Measurements from ENCODE around the gene ROM1.
"Not testable (repeated sequence)": the region's sequence is repeated elsewhere in the genome, so short reads cannot be mapped to it uniquely, and the experiment has no call there.

ROM1 gene

GRCh38 chr11:62610814-62611704 is 2.0 kb upstream of the ROM1 start:
- no peak for DNase-seq

GRCh38 chr11:62611705-62612365 is 1.2 kb upstream of the ROM1 start:
- peak in 1 of 2 donors; percentile 30 for DNase-seq

GRCh38 chr11:62613291-62613778 is 278 bp downstream of the ROM1 start:
- no peak for DNase-seq

- no peak for DNase-seq
Observed at GRCh38 chr11:62614275-62614674, 1.2 kb downstream of the ROM1 start.

GRCh38 chr11:62615521-62615920 is 2.5 kb downstream of the ROM1 start:
- DNase-seq, result no peak

GRCh38 chr11:62616957-62617356 is 3.9 kb downstream of the ROM1 start:
- DNase-seq, result not testable (repeated sequence)

GRCh38 chr11:62621027-62621566 is 8.0 kb downstream of the ROM1 start:
- DNase-seq, result no peak

- DNase-seq, result peak; percentile 86 to 92
Observed at GRCh38 chr11:62621567-62622470, 8.8 kb downstream of the ROM1 start, which contains the start of gene B3GAT3. Gene B3GAT3, minus strand, starts transcription at chr11:62621986. Its CDS starts 39 bp downstream, at chr11:62621947.

GRCh38 chr11:62622476-62623089 is 9.5 kb downstream of the ROM1 start:
- no peak for DNase-seq

- DNase-seq, result no peak
Observed at GRCh38 chr11:62627713-62628112, 14.7 kb downstream of the ROM1 start.

- DNase-seq, result no peak
Observed at GRCh38 chr11:62632492-62632891, 19.4 kb downstream of the ROM1 start.

- no peak for DNase-seq
Observed at GRCh38 chr11:62644220-62644619, 31.2 kb downstream of the ROM1 start.

- no peak for DNase-seq
Observed at GRCh38 chr11:62645671-62645945, 32.6 kb downstream of the ROM1 start.

GRCh38 chr11:62645946-62646824 is 33.1 kb downstream of the ROM1 start, which contains the start of gene GANAB:
Gene GANAB, minus strand, starts transcription at chr11:62646613. Its CDS starts 14 bp downstream, at chr11:62646599.
- peak; percentile 91 to 99 for DNase-seq

GRCh38 chr11:62646825-62647608 is 34.0 kb downstream of the ROM1 start:
- DNase-seq, result no peak

- no peak for DNase-seq
Observed at GRCh38 chr11:62647609-62648005, 34.5 kb downstream of the ROM1 start.

- no peak for DNase-seq
Observed at GRCh38 chr11:62648185-62648966, 35.3 kb downstream of the ROM1 start.

GRCh38 chr11:62648967-62649364 is 35.9 kb downstream of the ROM1 start:
- DNase-seq, result no peak

GRCh38 chr11:62649486-62649885 is 36.4 kb downstream of the ROM1 start:
- no peak for DNase-seq

Measured in bone marrow (tissue), 2 donors.